CD14-positive monocyte (primary cell): ENCODE results near the gene SNAPC4. TPM values are rescaled to one million over a fixed set of nuclear protein-coding genes. Genes with fewer than 3 reads are reported as not detected.

ENCODE experiments used
- DNase-seq, 3 donors: peaks; one replicate each; pipeline ENCODE4 v3.0.0-alpha.2; 2011 to 2022
- H2AFZ ChIP-seq: 2 replicates; pipeline ENCODE4 v1.6.0; 2012; ENCODE audit warnings: mild to moderate bottlenecking, low read depth, low read length, inconsistent platforms; ENCODE audit not compliant: insufficient read depth, poor library complexity, severe bottlenecking
- H3K27ac ChIP-seq, 2 donors: 1 replicate in 1 of 2; 2 replicates in 1 of 2; pipeline ENCODE4 v1.5.1; 2012 to 2013; ENCODE audit warnings: low read length in 2 of 2, control low read depth in 1 of 2, inconsistent platforms in 1 of 2, low read depth in 1 of 2, mild to moderate bottlenecking in 1 of 2
- H3K27me3 ChIP-seq, 2 donors: one replicate each; pipeline versions ENCODE4 v1.6.0 to v1.6.1; 2011 to 2013; ENCODE audit warnings: low read length in 2 of 2; ENCODE audit not compliant: control insufficient read depth in 2 of 2, insufficient read depth in 2 of 2
- H3K36me3 ChIP-seq, 2 donors: replicated peaks in 1 of 2; 1 replicate in 1 of 2; 2 replicates in 1 of 2; pipeline versions ENCODE4 v1.5.1 to v1.6.1; 2012 to 2013; ENCODE audit warnings: low read length in 2 of 2, control low read depth in 1 of 2, inconsistent platforms in 1 of 2, mild to moderate bottlenecking in 1 of 2; ENCODE audit not compliant: insufficient read depth in 2 of 2, control insufficient read depth in 1 of 2
- H3K4me1 ChIP-seq, 2 donors: 1 replicate in 1 of 2; 2 replicates in 1 of 2; pipeline versions ENCODE4 v1.5.1 to v1.6.1; 2012 to 2013; ENCODE audit warnings: low read length in 2 of 2, control low read depth in 1 of 2, inconsistent platforms in 1 of 2, mild to moderate bottlenecking in 1 of 2, moderate library complexity in 1 of 2; ENCODE audit not compliant: insufficient read depth in 2 of 2, control insufficient read depth in 1 of 2
- H3K4me2 ChIP-seq: replicated peaks from 2 replicates; pipeline ENCODE3; 2012; ENCODE audit warnings: low read length, moderate library complexity, mild to moderate bottlenecking; ENCODE audit not compliant: poor library complexity, severe bottlenecking; ENCODE audit errors: extremely low read depth
- H3K4me3 ChIP-seq, 3 experiments: fragments of 200-600 bp in 1 of 3; sonication (generic) in 1 of 3; replicated peaks in 1 of 3; 1 replicate in 2 of 3; 2 replicates in 1 of 3; pipeline ENCODE4 v1.5.1; 2011 to 2013; ENCODE audit warnings: low read length in 3 of 3, mild to moderate bottlenecking in 3 of 3, control low read depth in 2 of 3, low read depth in 2 of 3, inconsistent platforms in 1 of 3, moderate library complexity in 1 of 3
- H3K79me2 ChIP-seq: 2 replicates; pipeline ENCODE4 v1.6.0; 2012; ENCODE audit warnings: mild to moderate bottlenecking, control low read depth, inconsistent platforms, low read length, moderate library complexity; ENCODE audit not compliant: insufficient read depth
- H3K9ac ChIP-seq: 2 replicates; pipeline ENCODE4 v1.6.0; 2017; ENCODE audit warnings: low read length, mild to moderate bottlenecking; ENCODE audit not compliant: insufficient read depth, poor library complexity, severe bottlenecking
- H3K9me3 ChIP-seq, 2 donors: replicated peaks in 1 of 2; 1 replicate in 1 of 2; 2 replicates in 1 of 2; pipeline versions ENCODE4 v1.5.1 to v1.6.1; 2012 to 2013; ENCODE audit warnings: low read length in 2 of 2, control low read depth in 1 of 2; ENCODE audit not compliant: control insufficient read depth in 1 of 2, insufficient read depth in 1 of 2
- H4K20me1 ChIP-seq: 2 replicates; pipeline ENCODE4 v1.6.0; 2012; ENCODE audit warnings: mild to moderate bottlenecking, low read length, control low read depth, moderate library complexity; ENCODE audit not compliant: insufficient read depth
- H3K27ac Mint-ChIP-seq, 7 donors: one replicate each; pipeline ENCODE4 v1.8.0; 2020; ENCODE audit warnings: mild to moderate bottlenecking in 7 of 7, mixed read lengths in 7 of 7, moderate library complexity in 6 of 7, inconsistent platforms in 2 of 7
- H3K27me3 Mint-ChIP-seq, 3 donors: one replicate each; pipeline ENCODE4 v1.8.0; 2021 to 2022; ENCODE audit warnings: low read depth in 3 of 3, mild to moderate bottlenecking in 3 of 3, mixed read lengths in 3 of 3, moderate library complexity in 3 of 3, inconsistent platforms in 1 of 3
- H3K36me3 Mint-ChIP-seq, 2 donors: one replicate each; pipeline ENCODE4 v1.8.0; 2020; ENCODE audit warnings: mixed read lengths in 2 of 2, inconsistent platforms in 1 of 2, mild to moderate bottlenecking in 1 of 2
- H3K4me1 Mint-ChIP-seq: one replicate; pipeline ENCODE4 v1.8.0; 2020; ENCODE audit warnings: mild to moderate bottlenecking, mixed read lengths
- H3K4me3 Mint-ChIP-seq, 2 donors: one replicate each; pipeline ENCODE4 v1.8.0; 2020; ENCODE audit warnings: mild to moderate bottlenecking in 2 of 2, mixed read lengths in 2 of 2, moderate library complexity in 1 of 2
- H3K9me3 Mint-ChIP-seq, 7 donors: one replicate each; pipeline ENCODE4 v1.8.0; 2020 to 2022; ENCODE audit warnings: mixed read lengths in 7 of 7, mild to moderate bottlenecking in 6 of 7, moderate library complexity in 6 of 7, inconsistent platforms in 2 of 7
- CTCF ChIP-seq: fragments of 200-600 bp; IDR thresholded peaks from one replicate; pipeline ENCODE4 v1.8.0; 2022; ENCODE audit warnings: antibody characterized with exemption, mild to moderate bottlenecking
- WGBS: methylation state at CpG from one replicate; pipeline ENCODE4 v1.1.5; 2013; ENCODE audit warnings: missing lambda C conversion rate; ENCODE audit not compliant: insufficient coverage; 5-methylcytosine and 5-hydroxymethylcytosine counted together
- intact Hi-C, 2 donors: fragments of 100-400 bp; cut with micrococcal nuclease; formaldehyde crosslinking; loops; one replicate each; pipeline versions ENCODE4 v1.15.0 to v1.15.1; 2023
- polyA plus RNA-seq, 3 donors: library from polyadenylated mRNA; depleted of rRNA in 1 of 3; unstranded in 2 of 3; stranded (reverse) in 1 of 3; fragments of 300-500 nt in 2 of 3; fragments of >200 nt in 1 of 3; fragmentation: Illumina TruSeq in 2 of 3; gene quantifications; 1 replicate in 2 of 3; 2 replicates in 1 of 3; pipeline ENCODE4 v1.2.3, GENCODE V29; 2012 to 2021

SNAPC4 gene
- polyA plus RNA-seq, 3 donors = 0.59 to 6.7 (median 1.2) TPM

- no peak overlapping the region for H3K27ac Mint-ChIP-seq
- H3K27ac ChIP-seq = no peak overlapping the region
- no peak overlapping the region for H3K4me3 Mint-ChIP-seq
- no peak overlapping the region for H3K9ac ChIP-seq
- H4K20me1 ChIP-seq = peaks cover 40% of the 10 kb centered on the region
- H2AFZ ChIP-seq = no peak overlapping the region
- H3K36me3 ChIP-seq = peaks cover 49 to 57% of the 10 kb centered on the region in 2 donors
- no peak overlapping the region for H3K4me2 ChIP-seq
- H3K9me3 ChIP-seq = no peaks in the 10 kb centered on the region
- H3K27me3 ChIP-seq = no peaks in the 10 kb centered on the region
- H3K4me3 ChIP-seq = no peak overlapping the region
- TF ChIP-seq CTCF = no peak
- DNase-seq = no peak
- 97% methylated on average over 16 of the region's 19 CpGs for WGBS
- intact Hi-C loops = no loop called here
- peaks cover 38 to 50% of the 10 kb centered on the region in 2 donors for H3K4me1 ChIP-seq
- H3K36me3 Mint-ChIP-seq = peaks cover 25 to 46% of the 10 kb centered on the region in 2 donors
- no peaks in the 10 kb centered on the region for H3K9me3 Mint-ChIP-seq
- H3K27me3 Mint-ChIP-seq = no peaks in the 10 kb centered on the region
- H3K79me2 ChIP-seq = peaks cover 25% of the 10 kb centered on the region
- peaks cover 32% of the 10 kb centered on the region for H3K4me1 Mint-ChIP-seq
These were observed 29.9 kb downstream of the SNAPC4 start for GRCh38 chr9:136370037-136370436.

- peaks cover 44 to 52% of the 10 kb centered on the region in 2 donors for H3K4me1 ChIP-seq
These were observed 31.8 kb downstream of the SNAPC4 start for GRCh38 chr9:136368190-136368589.

More at GRCh38 chr9:136368190-136368589, 31.8 kb downstream of the SNAPC4 start:
- H3K27ac ChIP-seq = no peak overlapping the region
- no peak overlapping the region for H3K9ac ChIP-seq
- H2AFZ ChIP-seq = no peak overlapping the region
- no peak overlapping the region for H3K27ac Mint-ChIP-seq
- H3K36me3 Mint-ChIP-seq = peaks cover 25 to 44% of the 10 kb centered on the region in 2 donors
- WGBS = 93% methylated on average over 18 of the region's 18 CpGs
- H3K9me3 Mint-ChIP-seq = peaks cover 0 to 2% (median 0%) of the 10 kb centered on the region in 7 donors
- H3K4me2 ChIP-seq = no peak overlapping the region
- H3K9me3 ChIP-seq = no peaks in the 10 kb centered on the region
- no peak for DNase-seq
- H3K27me3 Mint-ChIP-seq = peaks cover 1 to 2% (median 2%) of the 10 kb centered on the region in 3 donors
- peaks cover 47% of the 10 kb centered on the region for H4K20me1 ChIP-seq
- H3K4me3 ChIP-seq = no peak overlapping the region
- TF ChIP-seq CTCF = no peak
- H3K36me3 ChIP-seq = peaks cover 49 to 57% of the 10 kb centered on the region in 2 donors
- H3K79me2 ChIP-seq = peaks cover 23% of the 10 kb centered on the region
- H3K4me3 Mint-ChIP-seq = no peak overlapping the region
- H3K27me3 ChIP-seq = no peaks in the 10 kb centered on the region
- intact Hi-C loops = loop anchor here in 1 of 2 donors (10.0 kb wide), 1 partner anchor 117 kb away; the partner anchor contains the start of gene SEC16A
- H3K4me1 Mint-ChIP-seq = peaks cover 34% of the 10 kb centered on the region
